OCI-LY3 (cell line): ENCODE measurements around the gene ATP1A1.

Experiments used
- CTCF ChIP-seq: fragments of 200-600, 300-600 bp; sonication (generic); IDR thresholded peaks from 2 replicates; pipeline ENCODE4 v1.5.1; 2014; ENCODE audit warnings: antibody characterized with exemption, low read length, low read depth
- EZH2phosphoT487 ChIP-seq: fragments of 200-600 bp; shearing (Covaris generic); IDR thresholded peaks from 2 replicates; pipeline ENCODE4 v1.6.1; 2018; ENCODE audit warnings: antibody characterized with exemption, mixed run types, low read depth

- TF ChIP-seq CTCF (no peak), EZH2phosphoT487 (no peak)
Observed at GRCh38 chr1:116393792-116394191, 20.7 kb downstream of the ATP1A1 start.
